Measurements from ENCODE around the gene DCP1A. TPM values are rescaled to one million over a fixed set of nuclear protein-coding genes. Genes with fewer than 3 reads are reported as not detected.
"Not testable (repeated sequence)": the region's sequence is repeated elsewhere in the genome, so short reads cannot be mapped to it uniquely, and the experiment has no call there.

The DCP1A gene
- total and polyA plus RNA-seq, 9 of the 15 experiments (the other 6 are each of a cell fraction or from before 2014, with no cell fraction given), result 6.6 to 33.7 (median 13.3) TPM

DNA sequence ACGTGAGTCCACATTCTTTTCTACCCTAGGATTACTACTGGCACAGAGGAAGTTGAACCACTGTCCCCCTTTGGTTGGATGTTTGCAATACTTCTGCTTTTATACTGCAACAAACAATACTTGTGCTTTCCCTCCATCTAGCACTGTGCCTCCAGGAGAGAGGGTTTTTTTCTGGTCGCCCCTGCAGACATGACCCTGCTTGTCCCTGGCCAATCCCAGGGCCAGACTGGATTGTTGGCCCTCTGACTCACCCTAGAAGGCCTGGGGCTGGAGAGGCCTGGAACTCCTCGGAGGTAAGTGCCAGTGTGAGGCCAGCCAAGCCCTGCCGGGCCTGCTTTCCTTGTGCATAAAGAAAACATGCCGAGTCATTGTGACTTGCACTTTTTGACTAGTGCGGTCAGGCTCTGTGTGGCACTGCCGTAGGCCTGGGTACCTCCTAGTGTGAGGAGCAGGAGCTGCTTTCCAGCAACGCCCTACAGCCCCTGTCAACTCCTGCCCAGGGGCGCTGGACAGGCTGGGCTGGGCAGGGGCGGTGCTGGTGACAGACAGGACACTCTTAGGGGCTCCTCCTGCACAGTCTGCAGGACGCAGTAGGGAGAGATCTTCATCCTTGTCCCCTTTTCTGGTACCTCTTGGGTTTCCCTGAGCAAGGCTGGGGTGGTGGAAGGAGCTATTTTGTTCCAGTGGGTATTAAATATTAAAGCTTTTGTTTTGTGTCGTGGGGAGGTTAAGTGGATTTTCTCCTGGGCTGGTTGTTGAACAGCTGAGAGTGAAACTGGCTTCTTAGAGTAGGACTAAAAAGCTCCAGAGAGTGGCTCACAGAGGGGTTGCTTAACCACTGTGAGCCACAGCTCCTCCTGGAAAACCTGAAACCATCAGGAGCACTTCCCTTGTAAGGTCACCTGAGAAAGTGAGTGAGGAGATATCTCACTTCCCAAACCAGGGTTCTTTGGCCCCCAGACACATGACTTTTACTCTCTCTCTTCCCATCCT lies 77.2 kb downstream of the DCP1A start (continued):
- TF ChIP-seq RFX5 (IDR thresholded peaks at IDR 0.05; ENCODE audit: low read depth, low read length) (no peak), NR2C1 (IDR thresholded peaks at IDR 0.05) (0 out of 2 replicates have a peak, but pooled peaks have one; percentile 6), NR2C1 (tag; IDR thresholded peaks at IDR 0.05) (peak; percentile 74), ZNF507 (tag; conservative IDR thresholded peaks at IDR 0.05) (no peak), POLR2G (IDR thresholded peaks at IDR 0.05; ENCODE audit: low read depth, low read length) (peak; percentile 78), ZSCAN32 (CRISPR knock-in tag; IDR thresholded peaks at IDR 0.05) (no peak), POLR2A (conservative IDR thresholded peaks at IDR 0.05) (peak; percentile 63), MCM7 (IDR thresholded peaks at IDR 0.05) (peak in 1 of 2 experiments; percentile 93; a peak in 1 of 4 replicates), RAD21 (CRISPR knock-in tag; conservative IDR thresholded peaks at IDR 0.05 in 1 of 2, IDR thresholded peaks at IDR 0.05 in 1 of 2) (0 out of 4 replicates have a peak, but pooled peaks of 1 of the 2 experiments have one; percentile 10)

DNA sequence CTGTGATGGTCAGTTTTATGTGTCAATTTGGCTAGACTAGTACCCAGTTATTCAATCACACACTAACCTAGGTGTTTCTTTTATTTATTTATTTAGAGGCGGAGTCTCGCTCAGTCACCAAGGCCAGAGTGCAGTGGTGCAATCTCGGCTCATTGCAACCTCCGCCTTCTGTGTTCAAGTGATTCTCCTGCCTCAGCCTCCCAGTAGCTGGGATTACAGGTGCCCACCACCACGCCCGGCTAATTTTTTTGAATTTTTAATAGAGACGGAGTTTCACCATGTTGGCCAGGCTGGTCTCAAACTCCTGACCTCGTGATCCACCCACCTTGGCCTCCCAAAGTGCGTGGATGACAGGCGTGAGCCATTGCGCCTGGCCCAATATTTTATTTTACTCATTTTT lies 78.2 kb downstream of the DCP1A start:
- POLR2A ChIA-PET; H3K36me3 ChIP-seq (ENCODE audit: control insufficient read depth, insufficient read depth, low read length); H4K20me1 ChIP-seq (replicated peaks; ENCODE audit: control insufficient read depth, insufficient read depth, low read length); ATAC-seq; H3K79me2 ChIP-seq (ENCODE audit: control insufficient read depth, insufficient read depth, low read length); H3K9me1 ChIP-seq (ENCODE audit: control insufficient read depth, insufficient read depth, low read length); BruUV-seq (replicated peaks); H3K27me3 ChIP-seq (ENCODE audit: control insufficient read depth in 2 of 2, insufficient read depth in 2 of 2, low read length in 2 of 2); H3K4me2 ChIP-seq (ENCODE audit: insufficient read depth, low read length); intact Hi-C loops (cut with micrococcal nuclease); FAIRE-seq; DNase-seq (ENCODE audit: extremely low read depth in 1 of 4, low spot score in 3 of 4); in situ Hi-C loops (cut with MboI); H3K4me3 ChIP-seq; H3K9me3 ChIP-seq (replicated peaks; ENCODE audit: control insufficient read depth, insufficient read depth, low read depth, low read length); CTCF ChIA-PET (ENCODE audit: low intra/inter-chr PET ratio): not testable (repeated sequence)
- WGBS (ENCODE audit: insufficient coverage, low coverage, missing lambda C conversion rate), result 98% methylated on average over 8 of the region's 11 CpGs
- Histone ChIP-seq H3K9ac (ENCODE audit: insufficient read depth in 1 of 2, low read depth in 2 of 2, low read length in 2 of 2) (0 out of 4 replicates have a peak overlapping the region, but pooled peaks of 1 of the 2 experiments have one; percentile 32), H3K27ac (ENCODE audit: extremely low read depth, low read depth, low read length) (peak overlapping the region; percentile 93; the same call in 2 of the 3 replicates), H3K4me1 (replicated peaks in 1 of 2; ENCODE audit: control insufficient read depth in 2 of 2, insufficient read depth in 2 of 2, low read length in 2 of 2) (peaks cover 12 to 19% of the 10 kb centered on the region in 2 experiments), H2AFZ (ENCODE audit: low read depth, low read length) (peak overlapping the region; percentile 99; the same call in 1 of the 2 replicates)

Data from K562 (cell line).